Spinal cord (tissue), 10 donors: Measurements from ENCODE around the gene OTUD6A. TPM values are rescaled to one million over a fixed set of nuclear protein-coding genes. Genes with fewer than 3 reads are reported as not detected.
A peak's percentile ranks its signal among the peaks of the same experiment; 100 is the strongest.
"Not testable (repeated sequence)": the region's sequence is repeated elsewhere in the genome, so short reads cannot be mapped to it uniquely, and the experiment has no call there.

ENCODE experiments used
- DNase-seq, 6 donors: peaks; one replicate each; pipeline versions ENCODE4 v3.0.0 to v3.0.0-alpha.2; 2013 to 2015; ENCODE audit warnings: low spot score in 6 of 6, low read depth in 4 of 6
- H3K27ac ChIP-seq: one replicate; pipeline ENCODE4 v1.5.1; 2013; ENCODE audit warnings: low read depth, low read length, control low read depth
- H3K27me3 ChIP-seq: one replicate; pipeline ENCODE4 v1.6.1; 2013; ENCODE audit warnings: low read length; ENCODE audit not compliant: control insufficient read depth, insufficient read depth
- H3K36me3 ChIP-seq: one replicate; pipeline ENCODE4 v1.6.1; 2013; ENCODE audit warnings: low read length; ENCODE audit not compliant: control insufficient read depth, insufficient read depth
- H3K4me1 ChIP-seq: one replicate; pipeline ENCODE4 v1.6.1; 2013; ENCODE audit warnings: low read length; ENCODE audit not compliant: control insufficient read depth, insufficient read depth
- H3K4me3 ChIP-seq: one replicate; pipeline ENCODE4 v1.5.1; 2013; ENCODE audit warnings: low read depth, low read length, control low read depth
- H3K9me3 ChIP-seq: one replicate; pipeline ENCODE4 v1.6.1; 2013; ENCODE audit warnings: low read length; ENCODE audit not compliant: control insufficient read depth, insufficient read depth
- WGBS: methylation state at CpG from one replicate; pipeline ENCODE4 v1.1.5; 2013; ENCODE audit warnings: missing lambda C conversion rate; ENCODE audit not compliant: insufficient coverage; 5-methylcytosine and 5-hydroxymethylcytosine counted together
- polyA plus RNA-seq, 2 donors: library from polyadenylated mRNA; unstranded; fragments of 120-200 nt; gene quantifications; one replicate each; pipeline ENCODE4 v1.2.1, GENCODE V29; 2013; ENCODE audit not compliant: insufficient read length in 2 of 2
- small RNA-seq: library from RNA; depleted of rRNA; stranded (forward); fragments of <200 nt; gene quantifications from one replicate; pipeline ENCODE3, GENCODE V24; 2014; ENCODE audit warnings: low replicate concordance
- total RNA-seq, 2 donors: library from RNA; depleted of rRNA in 1 of 2; stranded (reverse); fragments of 120-200 nt in 1 of 2; fragments of >200 nt in 1 of 2; gene quantifications; one replicate each; pipeline versions ENCODE4 v1.2.3 to v1.2.4, GENCODE V29; 2013 to 2014
- donor health status: healthy.

Gene OTUD6A
- total and polyA plus RNA-seq, 4 donors = not detected

DNA sequence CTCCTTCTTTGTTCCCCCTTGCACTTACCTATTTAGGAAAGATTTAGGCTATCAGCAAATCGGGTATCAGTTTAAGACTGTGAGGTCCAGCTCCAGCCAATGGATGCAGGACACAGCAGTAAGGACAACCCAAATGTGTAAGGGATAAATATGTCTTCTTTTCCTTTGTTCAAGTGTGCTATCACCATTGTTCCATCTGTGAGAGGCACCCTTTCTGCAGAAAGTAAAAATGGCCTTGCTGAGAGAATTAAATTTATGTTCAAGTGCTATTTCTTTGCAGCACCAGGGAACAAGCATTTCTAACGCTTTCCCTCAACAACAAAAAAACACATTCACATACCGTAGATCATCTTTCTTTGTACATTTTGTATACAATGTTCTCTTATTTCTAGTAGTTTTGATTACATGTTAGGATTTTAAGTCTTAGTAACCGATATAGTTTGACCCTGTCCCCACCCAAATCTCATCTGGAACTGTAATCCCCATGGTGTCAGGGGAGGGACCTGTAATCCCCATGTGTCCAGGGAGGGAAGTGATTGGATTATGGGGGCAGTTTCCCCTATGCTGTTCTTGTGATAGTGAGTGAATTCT is 49.3 kb downstream of the OTUD6A start:
- not testable (repeated sequence) for H3K27ac ChIP-seq, H3K36me3 ChIP-seq, H3K9me3 ChIP-seq, H3K4me3 ChIP-seq, DNase-seq, H3K27me3 ChIP-seq, H3K4me1 ChIP-seq
- no CpG with 5 or more reads among the region's 4 CpGs for WGBS

Small RNA genes lying within 50 kb of the gene (small RNA-seq; reads per million reads assigned to genes)
- 1.9 reads per million, percentile 89 among the genes with 10 or more reads in this experiment for gene MIR676

Other genes with a start within 250 kb of the OTUD6A start
- gene AWAT2, start 12.5 kb upstream of the OTUD6A start, total RNA-seq = not detected
- gene AWAT2, start 12.5 kb upstream of the OTUD6A start, polyA plus RNA-seq = not detected
- gene IGBP1, start 71.0 kb downstream of the OTUD6A start, total RNA-seq = 10 to 100 TPM; 65.2 to 79.5 TPM
- 10 to 100 TPM; 65.9 to 73.7 TPM for gene IGBP1, start 71.0 kb downstream of the OTUD6A start, polyA plus RNA-seq
- gene DGAT2L6, start 115.0 kb downstream of the OTUD6A start, total RNA-seq = not detected
- not detected for gene DGAT2L6, start 115.0 kb downstream of the OTUD6A start, polyA plus RNA-seq
- gene AWAT1, start 172.2 kb downstream of the OTUD6A start, total RNA-seq = not detected
- not detected for gene AWAT1, start 172.2 kb downstream of the OTUD6A start, polyA plus RNA-seq
- under 1 TPM; 0.06 to 0.30 TPM for gene P2RY4, start 197.7 kb downstream of the OTUD6A start, total RNA-seq
- under 1 TPM; 0.16 to 0.17 TPM for gene P2RY4, start 197.7 kb downstream of the OTUD6A start, polyA plus RNA-seq
- not detected for gene ARR3, start 205.9 kb downstream of the OTUD6A start, total RNA-seq
- gene ARR3, start 205.9 kb downstream of the OTUD6A start, polyA plus RNA-seq = under 1 TPM in 1 of 2 donors, not detected in 1; 0.45 TPM
- not detected for gene RAB41, start 219.7 kb downstream of the OTUD6A start, total RNA-seq
- gene RAB41, start 219.7 kb downstream of the OTUD6A start, polyA plus RNA-seq = 1 to 10 TPM; 1.9 to 2.2 TPM
- 10 to 100 TPM; 44.9 to 55.8 TPM for gene PDZD11, start 227.5 kb downstream of the OTUD6A start, total RNA-seq
- 10 to 100 TPM; 71.5 to 82.2 TPM for gene PDZD11, start 227.5 kb downstream of the OTUD6A start, polyA plus RNA-seq
- 1 to 10 TPM; 6.3 to 8.8 TPM for gene KIF4A, start 227.6 kb downstream of the OTUD6A start, total RNA-seq
- gene KIF4A, start 227.6 kb downstream of the OTUD6A start, polyA plus RNA-seq = 1 to 10 TPM; 9.4 to 9.6 TPM